Astrocyte (in vitro differentiated cells and primary cell): Measurements from ENCODE around the gene VCL. TPM values are rescaled to one million over a fixed set of nuclear protein-coding genes. Genes with fewer than 3 reads are reported as not detected.
A peak's percentile ranks its signal among the peaks of the same experiment; 100 is the strongest.

Experiments used
- DNase-seq: peaks from one replicate; pipeline ENCODE4 v3.0.0-alpha.2; 2010; ENCODE audit warnings: low read depth
- FAIRE-seq: peaks from 2 replicates; lab custom pipeline; 2011; peaks lifted over from hg19 to GRCh38; lab: Jason Lieb, UNC
- H2AFZ ChIP-seq: 2 replicates; pipeline ENCODE4 v1.6.0; 2012; ENCODE audit warnings: low read depth, low read length, inconsistent platforms
- H3K27ac ChIP-seq: 2 replicates; pipeline ENCODE4 v1.5.1; 2011; ENCODE audit warnings: low read depth, low read length, inconsistent platforms
- H3K27me3 ChIP-seq: 2 replicates; pipeline ENCODE4 v1.6.0; 2011; ENCODE audit warnings: low read length, inconsistent platforms; ENCODE audit not compliant: insufficient read depth
- H3K36me3 ChIP-seq: 2 replicates; pipeline ENCODE4 v1.5.1; 2011; ENCODE audit warnings: low read length, inconsistent platforms; ENCODE audit not compliant: insufficient read depth
- H3K4me1 ChIP-seq: 2 replicates; pipeline ENCODE4 v1.5.1; 2011; ENCODE audit warnings: low read length, inconsistent platforms; ENCODE audit not compliant: insufficient read depth
- H3K4me2 ChIP-seq: 2 replicates; pipeline ENCODE4 v1.6.0; 2012; ENCODE audit warnings: low read length, inconsistent platforms
- H3K4me3 ChIP-seq: 2 replicates; pipeline ENCODE4 v1.5.1; 2011; ENCODE audit warnings: low read depth, mild to moderate bottlenecking, low read length, inconsistent platforms; ENCODE audit not compliant: insufficient read depth
- H3K79me2 ChIP-seq: 2 replicates; pipeline ENCODE4 v1.6.0; 2012; ENCODE audit warnings: mild to moderate bottlenecking, low read length, inconsistent platforms; ENCODE audit not compliant: insufficient read depth
- H3K9ac ChIP-seq: 2 replicates; pipeline ENCODE4 v1.6.0; 2012; ENCODE audit warnings: mild to moderate bottlenecking, low read length, inconsistent platforms
- H3K9me3 ChIP-seq: 2 replicates; pipeline ENCODE4 v1.5.1; 2012; ENCODE audit warnings: low read depth, mild to moderate bottlenecking, low read length, inconsistent platforms; ENCODE audit not compliant: insufficient read depth
- H4K20me1 ChIP-seq: 2 replicates; pipeline ENCODE4 v1.6.0; 2012; ENCODE audit warnings: low read length, inconsistent platforms; ENCODE audit not compliant: insufficient read depth
- H3K27ac Mint-ChIP-seq: one replicate; pipeline ENCODE4 v1.8.0; 2021; ENCODE audit warnings: mild to moderate bottlenecking, mixed read lengths; ENCODE audit not compliant: unreplicated experiment
- H3K27me3 Mint-ChIP-seq: one replicate; pipeline ENCODE4 v1.8.0; 2021; ENCODE audit warnings: low read depth, mixed read lengths; ENCODE audit not compliant: unreplicated experiment
- H3K36me3 Mint-ChIP-seq: one replicate; pipeline ENCODE4 v1.8.0; 2021; ENCODE audit warnings: low read depth, mixed read lengths; ENCODE audit not compliant: unreplicated experiment
- H3K4me1 Mint-ChIP-seq: one replicate; pipeline ENCODE4 v1.8.0; 2021; ENCODE audit warnings: low read depth, mixed read lengths; ENCODE audit not compliant: unreplicated experiment
- H3K4me3 Mint-ChIP-seq: one replicate; pipeline ENCODE4 v1.8.0; 2021; ENCODE audit warnings: mild to moderate bottlenecking, moderate library complexity, mixed read lengths; ENCODE audit not compliant: unreplicated experiment
- H3K9me3 Mint-ChIP-seq: one replicate; pipeline ENCODE4 v1.8.0; 2021; ENCODE audit warnings: mild to moderate bottlenecking, mixed read lengths; ENCODE audit not compliant: unreplicated experiment
- EZH2 ChIP-seq: IDR thresholded peaks from 2 replicates; pipeline ENCODE4 v1.6.1; 2012; ENCODE audit warnings: mild to moderate bottlenecking, low read length, inconsistent platforms; ENCODE audit not compliant: insufficient read depth
- total RNA-seq: library from RNA; stranded (reverse); gene quantifications from 2 replicates; pipeline ENCODE4 v1.2.1, GENCODE V29; 2021
- TF ChIP-seq, protein P1 (sequence below): IDR thresholded peaks from 2 replicates; pipeline ENCODE4 v1.5.1; 2011; ENCODE audit warnings: low read depth, mild to moderate bottlenecking, inconsistent platforms, low read length, moderate library complexity; ENCODE audit not compliant: insufficient read depth

VCL gene
- total RNA-seq, 1 donor from 2014 or later = 474 TPM

DNA sequence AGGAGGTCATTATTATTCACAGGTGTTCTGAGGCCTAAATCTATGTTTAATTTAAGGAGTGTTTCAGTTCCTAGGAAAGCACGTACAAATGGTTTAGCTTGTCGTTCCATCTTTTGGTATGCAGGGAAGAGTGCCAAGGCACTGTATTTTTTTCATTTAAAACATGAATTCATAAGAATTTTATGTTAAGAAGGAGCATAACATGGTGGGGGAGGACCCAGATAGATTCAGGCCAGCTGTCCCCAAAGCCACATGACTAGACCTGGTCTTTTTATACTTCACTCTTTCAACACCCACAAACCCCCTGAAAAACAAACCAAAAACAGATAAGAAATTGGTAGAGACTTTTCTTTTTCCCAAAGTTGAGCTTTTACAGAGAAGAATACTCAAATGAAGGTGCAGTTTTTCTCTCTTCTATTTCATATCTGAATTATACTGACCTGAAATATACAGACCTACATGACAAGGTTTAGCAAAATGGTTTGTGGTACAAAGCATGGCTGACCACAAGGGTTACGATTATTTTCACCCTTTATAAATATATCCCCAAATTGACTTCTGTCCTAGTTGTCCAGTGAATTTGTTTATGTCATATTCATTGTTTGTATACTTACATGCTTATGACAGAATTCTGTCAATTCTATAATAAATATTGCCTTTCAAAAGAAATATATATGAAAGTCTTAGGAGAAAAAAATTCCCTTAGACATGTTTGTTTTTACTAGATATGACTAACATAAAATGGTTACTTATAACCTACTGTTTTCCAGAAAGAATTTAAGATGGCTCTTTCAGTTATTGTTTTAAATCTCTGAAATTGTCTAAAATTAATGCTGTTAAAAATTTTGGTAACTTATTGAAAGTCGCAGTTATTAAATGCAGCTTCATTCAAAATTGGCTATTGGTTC lies 81.4 kb downstream of the VCL start:
- Mint-ChIP-seq H3K4me1 (peaks cover 58% of the 10 kb centered on the region), H3K36me3 (peaks cover 11% of the 10 kb centered on the region), H3K27me3 (no peaks in the 10 kb centered on the region), H3K9me3 (no peaks in the 10 kb centered on the region), H3K4me3 (peak overlapping the region; percentile 66), H3K27ac (peak overlapping the region; percentile 87)
- Histone ChIP-seq H3K4me2 (peak overlapping the region; percentile 70), H3K27me3 (no peaks in the 10 kb centered on the region), H3K36me3 (peaks cover 46% of the 10 kb centered on the region), H3K9ac (peak overlapping the region; percentile 31), H3K79me2 (peaks cover 67% of the 10 kb centered on the region), H3K4me3 (peak overlapping the region; percentile 13), H4K20me1 (peaks cover 66% of the 10 kb centered on the region), H3K9me3 (no peaks in the 10 kb centered on the region), H3K27ac (peak overlapping the region; percentile 68), H3K4me1 (peaks cover 50% of the 10 kb centered on the region), H2AFZ (no peak overlapping the region)
- DNase-seq (no peak), FAIRE-seq (no peak)
- TF ChIP-seq, protein P1, sequence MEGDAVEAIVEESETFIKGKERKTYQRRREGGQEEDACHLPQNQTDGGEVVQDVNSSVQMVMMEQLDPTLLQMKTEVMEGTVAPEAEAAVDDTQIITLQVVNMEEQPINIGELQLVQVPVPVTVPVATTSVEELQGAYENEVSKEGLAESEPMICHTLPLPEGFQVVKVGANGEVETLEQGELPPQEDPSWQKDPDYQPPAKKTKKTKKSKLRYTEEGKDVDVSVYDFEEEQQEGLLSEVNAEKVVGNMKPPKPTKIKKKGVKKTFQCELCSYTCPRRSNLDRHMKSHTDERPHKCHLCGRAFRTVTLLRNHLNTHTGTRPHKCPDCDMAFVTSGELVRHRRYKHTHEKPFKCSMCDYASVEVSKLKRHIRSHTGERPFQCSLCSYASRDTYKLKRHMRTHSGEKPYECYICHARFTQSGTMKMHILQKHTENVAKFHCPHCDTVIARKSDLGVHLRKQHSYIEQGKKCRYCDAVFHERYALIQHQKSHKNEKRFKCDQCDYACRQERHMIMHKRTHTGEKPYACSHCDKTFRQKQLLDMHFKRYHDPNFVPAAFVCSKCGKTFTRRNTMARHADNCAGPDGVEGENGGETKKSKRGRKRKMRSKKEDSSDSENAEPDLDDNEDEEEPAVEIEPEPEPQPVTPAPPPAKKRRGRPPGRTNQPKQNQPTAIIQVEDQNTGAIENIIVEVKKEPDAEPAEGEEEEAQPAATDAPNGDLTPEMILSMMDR = no peak
- TF ChIP-seq EZH2 = no peak

DNA sequence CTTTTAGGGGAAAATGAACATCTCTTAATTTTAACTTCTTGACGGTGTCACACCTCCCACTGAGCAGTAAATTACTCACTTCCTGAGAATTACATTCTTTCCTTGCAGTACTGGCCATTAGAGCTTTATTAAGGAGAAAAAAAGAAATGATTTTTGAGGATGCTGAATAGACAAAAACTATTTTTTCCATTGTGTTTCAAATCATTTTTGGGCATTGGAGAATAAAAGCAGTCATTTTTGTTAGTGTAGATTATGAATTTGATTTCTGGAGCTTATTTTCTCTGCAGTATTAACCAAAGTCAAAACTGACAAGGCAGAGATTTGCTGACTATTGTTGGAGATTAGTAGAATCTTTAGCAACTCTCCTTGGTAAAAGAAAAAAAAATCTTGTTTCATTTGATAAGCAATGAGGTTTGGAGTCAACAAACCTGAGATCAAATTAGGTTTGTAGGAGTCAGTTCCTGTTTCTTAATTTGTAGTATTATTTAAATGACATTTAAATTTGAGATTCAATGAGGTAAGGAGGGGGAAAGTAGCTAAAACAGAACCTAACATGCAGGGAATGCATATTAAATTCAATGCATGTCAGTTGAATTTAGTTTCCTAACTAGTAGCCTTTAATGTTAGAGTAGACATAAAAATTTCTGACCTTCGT lies 82.1 kb downstream of the VCL start:
- DNase-seq (peak; percentile 55), FAIRE-seq (no peak)
- peak overlapping the region; percentile 68 for H3K27ac ChIP-seq
- Mint-ChIP-seq H3K4me3 (peak overlapping the region; percentile 34), H3K4me1 (peaks cover 58% of the 10 kb centered on the region), H3K9me3 (no peaks in the 10 kb centered on the region), H3K36me3 (peaks cover 8% of the 10 kb centered on the region), H3K27ac (peak overlapping the region; percentile 87), H3K27me3 (no peaks in the 10 kb centered on the region)
- peaks cover 61% of the 10 kb centered on the region for H4K20me1 ChIP-seq
- no peak overlapping the region for H2AFZ ChIP-seq
- H3K27me3 ChIP-seq = no peaks in the 10 kb centered on the region
- peak overlapping the region; percentile 13 for H3K4me3 ChIP-seq
- TF ChIP-seq, protein P1 = no peak
- TF ChIP-seq EZH2 = no peak
- no peaks in the 10 kb centered on the region for H3K9me3 ChIP-seq
- H3K36me3 ChIP-seq = peaks cover 42% of the 10 kb centered on the region
- peak overlapping the region; percentile 31 for H3K9ac ChIP-seq
- peak overlapping the region; percentile 70 for H3K4me2 ChIP-seq
- peaks cover 50% of the 10 kb centered on the region for H3K4me1 ChIP-seq
- H3K79me2 ChIP-seq = peaks cover 62% of the 10 kb centered on the region
